OCI-LY1 (cell line): ENCODE results near the gene GRB10.

Experiments
- EZH2 ChIP-seq: fragments of 200-600 bp; sonication (generic), shearing (Covaris generic); IDR thresholded peaks from 2 replicates; pipeline ENCODE4 v1.8.0; 2017; ENCODE audit warnings: borderline replicate concordance, mixed run types, mild to moderate bottlenecking, antibody characterized with exemption, low read length, moderate library complexity, mixed read lengths
- TF ChIP-seq, protein P1 (sequence below): fragments of 200-600 bp; sonication (generic), shearing (Covaris generic); IDR thresholded peaks from 2 replicates; pipeline ENCODE4 v1.5.1; 2017; ENCODE audit warnings: mild to moderate bottlenecking, antibody characterized with exemption, low read length, moderate library complexity, mixed read lengths

DNA sequence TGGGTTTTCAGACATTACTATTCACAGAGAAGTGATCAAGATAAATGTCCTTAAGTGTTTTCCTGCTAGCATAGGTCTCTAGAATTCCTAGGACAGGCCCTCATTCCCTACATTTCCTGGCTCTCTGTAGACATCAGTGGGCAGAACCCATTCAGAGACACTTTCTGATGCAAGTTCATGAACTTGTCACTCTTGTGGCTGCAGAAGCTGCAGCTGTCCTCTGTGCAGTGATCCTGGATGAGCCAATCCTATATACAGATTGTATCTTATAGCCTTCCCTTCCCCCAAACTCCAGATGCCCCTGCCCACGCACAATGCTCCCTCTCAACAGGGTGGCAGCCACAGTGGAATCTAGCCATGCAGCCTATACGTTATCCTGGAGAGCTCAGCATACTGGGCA is 12.6 kb upstream of the GRB10 start:
- TF ChIP-seq, protein P1, sequence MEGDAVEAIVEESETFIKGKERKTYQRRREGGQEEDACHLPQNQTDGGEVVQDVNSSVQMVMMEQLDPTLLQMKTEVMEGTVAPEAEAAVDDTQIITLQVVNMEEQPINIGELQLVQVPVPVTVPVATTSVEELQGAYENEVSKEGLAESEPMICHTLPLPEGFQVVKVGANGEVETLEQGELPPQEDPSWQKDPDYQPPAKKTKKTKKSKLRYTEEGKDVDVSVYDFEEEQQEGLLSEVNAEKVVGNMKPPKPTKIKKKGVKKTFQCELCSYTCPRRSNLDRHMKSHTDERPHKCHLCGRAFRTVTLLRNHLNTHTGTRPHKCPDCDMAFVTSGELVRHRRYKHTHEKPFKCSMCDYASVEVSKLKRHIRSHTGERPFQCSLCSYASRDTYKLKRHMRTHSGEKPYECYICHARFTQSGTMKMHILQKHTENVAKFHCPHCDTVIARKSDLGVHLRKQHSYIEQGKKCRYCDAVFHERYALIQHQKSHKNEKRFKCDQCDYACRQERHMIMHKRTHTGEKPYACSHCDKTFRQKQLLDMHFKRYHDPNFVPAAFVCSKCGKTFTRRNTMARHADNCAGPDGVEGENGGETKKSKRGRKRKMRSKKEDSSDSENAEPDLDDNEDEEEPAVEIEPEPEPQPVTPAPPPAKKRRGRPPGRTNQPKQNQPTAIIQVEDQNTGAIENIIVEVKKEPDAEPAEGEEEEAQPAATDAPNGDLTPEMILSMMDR, result no peak
- TF ChIP-seq EZH2, result no peak
